ENCODE results near the gene FKBP3. TPM values are rescaled to one million over a fixed set of nuclear protein-coding genes. Genes with fewer than 3 reads are reported as not detected.

Gene FKBP3
- total RNA-seq, 1 experiment from 2014 or later = 157 TPM

DNA sequence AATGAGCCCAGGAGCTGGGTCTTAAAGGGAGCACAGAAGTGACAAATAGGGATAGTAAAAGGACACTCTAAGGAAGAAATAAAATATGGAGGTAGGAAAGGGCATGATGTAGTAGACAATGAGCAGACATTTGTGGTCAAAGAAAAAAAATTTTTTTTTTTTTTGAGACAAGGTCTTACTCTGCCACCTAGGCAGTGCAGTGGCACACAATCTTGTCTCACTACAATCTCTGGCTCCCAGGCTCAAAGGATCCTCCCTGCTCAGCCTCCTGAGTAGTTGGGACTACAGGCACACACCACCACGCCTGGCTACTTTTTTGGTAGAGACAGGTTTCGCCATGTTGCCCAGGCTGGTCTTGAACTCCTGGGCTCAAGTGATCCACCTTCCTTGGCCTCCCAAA, 8.5 kb downstream of the FKBP3 start:
- Histone ChIP-seq H3K79me2 (ENCODE audit: insufficient read depth, low read length) (no peaks in the 10 kb centered on the region), H4K5ac (ENCODE audit: insufficient read length, low read depth, low read length) (no peak overlapping the region), H2BK12ac (ENCODE audit: insufficient read length, low read depth, low read length) (no peak overlapping the region), H3K9me3 (ENCODE audit: control insufficient read depth, low read depth, low read length) (no peaks in the 10 kb centered on the region), H2BK5ac (ENCODE audit: insufficient read length, low read length) (no peak overlapping the region), H3K9ac (ENCODE audit: extremely low read depth, insufficient read length, low read length) (no peak overlapping the region), H3K23ac (ENCODE audit: insufficient read length, low read depth, low read length) (no peak overlapping the region), H4K91ac (ENCODE audit: insufficient read length, low read depth, low read length) (no peak overlapping the region), H4K8ac (replicated peaks; ENCODE audit: insufficient read length, low read depth, low read length) (no peak overlapping the region), H2AFZ (ENCODE audit: low read length) (no peak overlapping the region), H3K23me2 (ENCODE audit: insufficient read length, low read depth, low read length, poor library complexity, severe bottlenecking) (no peaks in the 10 kb centered on the region), H3K4me2 (ENCODE audit: insufficient read depth, insufficient read length, low read length) (no peak overlapping the region), H3K27me3 (ENCODE audit: insufficient read depth, low read length) (no peaks in the 10 kb centered on the region), H3K4me1 (ENCODE audit: insufficient read depth, low read length) (no peaks in the 10 kb centered on the region), H4K20me1 (ENCODE audit: control insufficient read depth, insufficient read depth, insufficient read length) (no peaks in the 10 kb centered on the region), H3K27ac (ENCODE audit: insufficient read length, low read depth, low read length) (no peak overlapping the region), H2BK20ac (ENCODE audit: low read depth, low read length, poor library complexity, severe bottlenecking) (no peak overlapping the region), H2BK120ac (ENCODE audit: low read depth, low read length, poor library complexity, severe bottlenecking) (no peak overlapping the region), H2AK5ac (ENCODE audit: insufficient read length, low read length) (no peak overlapping the region), H3K4ac (ENCODE audit: low read depth, low read length) (no peak overlapping the region), H2BK15ac (ENCODE audit: low read depth, low read length) (no peak overlapping the region), H3K14ac (ENCODE audit: insufficient read depth, low read length) (no peak overlapping the region), H3K18ac (ENCODE audit: insufficient read length, low read depth, low read length) (no peak overlapping the region), H3K56ac (ENCODE audit: insufficient read length, low read depth, low read length) (no peak overlapping the region), H3T11ph (ENCODE audit: low read length) (no peak overlapping the region), H3K79me1 (ENCODE audit: insufficient read depth, low read depth, low read length, poor library complexity, severe bottlenecking) (no peaks in the 10 kb centered on the region)
- H3K36me3 Mint-ChIP-seq (ENCODE audit: insufficient read depth in 1 of 3, low read depth in 3 of 3) = peaks cover 21 to 68% (median 66%) of the 10 kb centered on the region in 3 experiments
- no peaks in the 10 kb centered on the region for H3K9me3 Mint-ChIP-seq
- H3K27ac Mint-ChIP-seq = no peak overlapping the region
- H3K27me3 Mint-ChIP-seq (ENCODE audit: low read depth) = no peaks in the 10 kb centered on the region
- WGBS (ENCODE audit: extremely low coverage, insufficient read length, low lambda C conversion rate) = no CpG with 5 or more reads among the region's 2 CpGs
- no peak for DNase-seq
- no peaks in the 10 kb centered on the region for H3K4me1 Mint-ChIP-seq
- TF ChIP-seq CTCF (conservative IDR thresholded peaks at IDR 0.05) = no peak
- no peak overlapping the region; a peak in 1 of 5 replicates for H3K4me3 Mint-ChIP-seq

Data from H9 (cell line).